ENCODE data around the gene PTTG2. TPM values are rescaled to one million over a fixed set of nuclear protein-coding genes. Genes with fewer than 3 reads are reported as not detected.

Gene PTTG2
- total RNA-seq, 2 experiments from 2014 or later, result 0.94 to 2.0 TPM

Other genes starting within 250 kb of the PTTG2 start
- 10 to 100 TPM; 42.2 to 44.2 TPM for gene PGM2, start 133.7 kb upstream of the PTTG2 start, total RNA-seq
- 10 to 100 TPM; 79.7 to 83.7 TPM for gene TBC1D1, start 69.3 kb upstream of the PTTG2 start, total RNA-seq

Measured in activated naive CD8-positive, alpha-beta T cell treated with anti-CD3 and anti-CD28 coated beads, Interleukin-2, amount 10 ng/mL, durations not matched to agents 7 days and 5 days (primary cell).